IPS-NIHi7 (cell line): ENCODE results near the gene CBFA2T2.

Source experiments
- DNase-seq: peaks from one replicate; pipeline ENCODE4 v3.0.0; 2012; ENCODE audit warnings: mixed read lengths; ENCODE audit errors: extremely low spot score

Gene CBFA2T2

DNA sequence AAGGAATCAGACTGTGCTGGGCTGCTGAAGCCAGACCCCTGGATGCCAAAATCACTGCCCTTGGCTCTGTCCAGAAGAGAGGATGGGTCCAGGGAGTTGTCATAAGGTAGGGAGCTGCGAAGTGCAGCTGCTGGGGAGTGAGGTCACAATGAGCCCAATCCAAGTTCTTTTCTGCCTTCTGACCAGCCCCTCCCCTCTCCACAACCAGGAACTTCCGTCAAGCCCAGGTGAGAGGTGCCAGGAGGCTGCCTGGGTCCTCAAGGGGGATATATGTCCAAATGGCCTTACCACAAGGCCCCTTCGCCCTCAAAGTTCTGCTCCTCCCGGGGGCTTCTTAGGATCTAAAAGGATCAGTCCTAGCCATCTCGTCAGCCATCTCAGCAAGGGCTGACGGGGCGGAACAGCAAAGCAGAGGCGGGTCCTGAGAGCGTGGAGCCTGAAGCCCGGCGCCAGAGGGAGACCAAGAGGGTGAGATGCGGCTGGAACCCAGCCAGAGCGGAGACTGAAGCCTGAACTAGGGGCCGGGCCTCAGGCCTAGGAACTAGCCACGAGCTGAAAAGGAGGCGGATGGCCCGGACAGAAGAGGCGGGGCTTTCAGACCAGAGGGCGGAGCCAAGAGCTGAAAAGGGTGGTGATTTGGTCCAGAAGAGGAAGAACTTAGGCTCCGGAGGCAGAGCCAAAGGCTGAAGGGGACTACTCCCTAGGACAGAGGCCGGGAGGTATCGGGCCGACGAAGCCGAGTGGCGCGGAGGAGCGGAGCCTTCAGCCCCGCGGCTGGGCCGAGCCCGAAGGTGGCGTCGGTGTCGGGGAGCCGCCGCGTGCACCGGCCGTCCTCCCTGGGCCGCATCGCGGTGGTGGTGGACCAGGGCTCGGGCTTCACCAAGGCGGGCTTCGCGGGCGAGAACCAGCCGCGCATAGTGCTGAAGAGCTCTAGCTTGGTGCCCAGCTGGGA lies 176.7 kb downstream of the CBFA2T2 start, which contains the start of gene ACTL10:
ACTL10 (plus strand) TSS at position 651 of the 952 bp plus-strand sequence. CDS start 555 bp downstream, outside the sequence.
- peak; percentile 94 for DNase-seq

DNA sequence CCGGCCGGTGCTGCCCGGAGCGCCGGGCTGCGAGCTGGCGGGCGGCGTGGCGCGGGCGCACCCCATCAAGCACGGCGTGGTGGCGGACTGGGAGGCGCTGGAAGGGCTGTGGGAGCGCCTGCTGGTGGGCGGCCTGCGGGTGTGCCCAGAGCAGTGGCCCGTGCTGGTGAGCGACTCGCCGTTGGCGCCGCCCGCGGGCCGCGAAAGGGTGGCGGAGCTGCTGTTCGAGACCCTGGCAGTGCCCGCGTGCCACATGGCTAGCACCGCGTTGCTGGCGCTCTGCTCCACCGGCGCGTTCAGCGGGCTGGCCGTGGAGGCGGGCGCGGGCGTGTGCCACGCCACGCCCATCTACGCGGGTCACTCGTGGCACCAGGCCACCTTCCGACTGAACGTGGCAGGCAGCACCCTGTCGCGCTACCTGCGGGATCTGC lies 177.4 kb downstream of the CBFA2T2 start:
- DNase-seq = no peak

DNA sequence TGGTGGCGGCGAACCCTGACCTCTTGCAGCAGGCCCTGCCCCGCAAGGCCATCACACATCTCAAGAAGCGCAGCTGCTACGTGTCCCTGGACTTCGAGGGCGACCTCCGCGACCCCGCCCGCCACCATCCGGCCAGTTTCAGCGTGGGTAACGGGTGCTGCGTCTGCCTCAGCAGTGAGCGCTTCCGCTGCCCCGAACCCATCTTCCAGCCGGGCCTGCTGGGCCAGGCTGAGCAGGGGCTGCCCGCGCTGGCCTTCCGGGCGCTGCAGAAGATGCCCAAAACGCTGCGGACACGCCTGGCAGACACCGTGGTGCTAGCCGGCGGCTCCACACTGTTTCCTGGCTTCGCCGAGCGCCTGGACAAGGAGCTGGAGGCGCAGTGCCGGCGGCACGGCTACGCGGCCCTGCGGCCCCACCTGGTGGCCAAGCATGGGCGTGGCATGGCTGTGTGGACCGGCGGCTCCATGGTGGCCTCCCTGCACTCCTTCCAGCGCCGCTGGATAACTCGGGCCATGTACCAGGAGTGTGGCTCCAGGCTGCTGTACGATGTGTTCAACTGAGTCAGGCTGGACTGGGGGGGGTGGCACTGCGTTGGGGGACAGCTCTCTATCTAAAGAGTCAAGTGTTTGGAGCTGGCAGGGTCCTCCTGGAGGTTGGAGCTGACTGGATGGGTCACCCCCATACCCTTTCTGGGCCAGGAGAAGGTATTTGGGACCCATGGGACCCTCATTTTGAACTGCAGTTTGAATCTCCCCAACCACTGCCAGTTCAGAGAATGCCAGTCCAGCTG lies 178.0 kb downstream of the CBFA2T2 start:
- peak; percentile 91 for DNase-seq

DNA sequence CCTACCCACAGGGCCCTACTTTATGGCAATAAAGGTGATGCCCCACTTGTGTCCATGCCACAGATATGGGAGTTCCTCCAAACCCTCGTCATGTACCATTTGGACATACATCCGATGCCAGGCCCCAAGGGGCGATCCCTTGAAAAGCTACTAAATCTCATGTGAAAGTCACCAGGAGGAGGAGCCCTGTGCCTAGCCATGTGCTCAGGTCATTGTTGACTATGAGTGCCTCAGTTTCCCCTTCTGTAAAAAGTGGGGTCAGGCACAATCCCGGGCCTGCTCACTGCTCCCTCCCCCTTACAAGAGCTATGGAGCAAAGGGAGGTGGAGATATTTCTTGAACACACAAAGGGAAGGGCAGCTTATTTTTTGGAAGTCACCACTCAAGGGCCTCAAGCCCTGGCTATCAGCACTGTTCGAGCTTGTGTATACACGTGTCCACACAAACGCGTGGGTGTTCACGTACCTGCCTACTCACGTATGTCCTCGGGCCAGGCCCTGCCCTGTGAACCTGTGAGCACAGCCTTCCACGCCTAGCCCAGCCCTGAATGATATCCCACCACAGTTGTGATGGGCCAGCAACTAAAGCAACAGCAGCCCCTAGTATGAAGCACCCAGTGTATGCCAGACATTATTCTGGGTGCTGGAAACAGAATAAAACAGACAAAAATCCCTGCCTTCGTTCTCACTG lies 178.7 kb downstream of the CBFA2T2 start:
- no peak for DNase-seq

DNA sequence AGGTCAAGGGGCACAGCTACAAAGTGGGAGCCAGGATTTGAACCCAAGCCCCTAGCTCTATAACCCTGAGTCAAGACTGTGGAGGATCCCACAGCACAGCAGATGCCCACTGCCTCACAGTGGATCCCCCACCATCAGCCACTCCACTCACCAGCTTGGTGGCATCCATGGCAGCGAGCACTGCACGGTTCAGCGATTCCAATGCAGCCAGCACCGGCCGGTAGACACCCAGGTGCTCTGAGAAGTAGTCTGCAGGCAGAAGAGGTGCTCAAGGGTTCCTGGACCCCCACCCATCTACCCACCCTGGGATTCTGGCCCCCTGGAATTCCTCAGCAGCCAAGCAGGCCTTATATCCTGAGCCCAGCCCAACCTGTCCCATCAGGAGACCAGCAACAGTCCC lies 179.3 kb downstream of the CBFA2T2 start:
- DNase-seq = no peak

DNA sequence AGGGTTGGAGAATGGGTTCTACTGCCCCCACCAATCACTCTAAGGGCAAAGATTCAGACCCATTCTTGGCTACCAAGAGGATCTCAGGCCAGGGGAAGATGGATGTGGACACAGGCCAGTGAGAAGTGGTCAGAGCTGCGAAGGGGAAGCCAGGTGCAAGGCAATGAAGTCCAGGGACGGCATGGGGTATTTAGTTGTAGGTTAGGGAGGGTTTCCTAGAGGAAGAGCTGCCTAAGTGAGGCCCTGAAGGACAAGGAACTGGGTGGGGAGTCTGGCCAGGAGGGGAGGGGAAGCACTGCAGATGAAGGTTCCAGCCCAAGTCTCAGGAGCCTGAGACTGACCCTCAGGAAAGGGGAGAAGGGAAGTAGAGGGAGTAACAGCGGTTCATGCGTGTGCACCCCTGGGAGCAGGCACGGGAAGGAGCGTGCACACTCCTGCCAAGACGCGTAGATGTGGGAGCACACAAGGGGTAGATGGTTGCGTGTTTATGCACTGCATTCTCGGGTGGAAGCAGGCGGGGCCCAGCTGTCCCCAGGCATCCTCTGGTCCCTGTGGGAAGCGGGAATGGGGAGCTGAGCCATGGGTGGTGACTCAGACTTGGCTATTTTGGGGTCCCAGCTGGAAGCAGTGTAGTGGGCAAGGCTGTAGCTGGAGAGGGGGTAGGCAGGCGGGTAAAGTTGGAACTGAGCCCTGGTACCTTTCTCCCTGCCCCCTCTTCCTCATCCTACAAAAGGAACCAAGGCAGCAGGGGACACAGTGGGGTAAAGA lies 180.2 kb downstream of the CBFA2T2 start:
- DNase-seq = no peak

DNA sequence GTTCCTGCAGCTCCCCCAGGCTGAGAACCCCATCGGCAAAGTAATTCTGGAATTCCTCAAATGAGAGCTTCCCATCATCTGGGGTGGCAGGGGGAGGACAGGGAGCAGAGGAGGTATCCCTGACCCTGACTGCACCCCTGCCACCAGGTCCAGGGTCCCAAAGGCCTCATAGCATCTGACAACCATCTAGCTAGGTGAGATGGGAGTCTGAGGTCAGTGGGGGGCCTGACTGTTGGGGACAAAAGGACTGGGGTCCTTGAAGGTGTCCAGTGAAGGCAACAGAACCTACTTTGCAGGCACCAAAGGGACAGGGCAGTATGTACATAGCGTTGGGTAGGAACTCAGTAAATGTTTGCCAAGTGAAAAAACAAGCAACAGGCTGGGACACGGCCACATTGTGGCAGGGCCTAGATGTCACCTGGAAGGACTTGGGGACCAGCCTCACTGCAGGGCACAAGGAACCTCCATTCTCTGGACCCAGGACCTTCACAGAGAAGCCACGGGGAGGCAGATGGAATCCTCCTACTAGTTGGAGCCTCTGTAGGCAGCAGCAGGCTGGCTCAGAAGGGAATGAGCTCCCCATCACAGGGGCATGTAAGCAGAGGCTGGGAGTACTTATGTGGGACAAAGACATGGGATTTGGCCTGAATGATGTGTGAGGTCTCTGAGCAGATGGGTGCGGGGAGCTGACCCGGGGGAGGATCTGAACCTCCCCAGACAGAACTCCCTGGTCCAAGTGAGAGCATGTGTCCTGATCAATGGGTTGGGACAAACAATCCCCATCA lies 181.0 kb downstream of the CBFA2T2 start:
- DNase-seq = no peak

DNA sequence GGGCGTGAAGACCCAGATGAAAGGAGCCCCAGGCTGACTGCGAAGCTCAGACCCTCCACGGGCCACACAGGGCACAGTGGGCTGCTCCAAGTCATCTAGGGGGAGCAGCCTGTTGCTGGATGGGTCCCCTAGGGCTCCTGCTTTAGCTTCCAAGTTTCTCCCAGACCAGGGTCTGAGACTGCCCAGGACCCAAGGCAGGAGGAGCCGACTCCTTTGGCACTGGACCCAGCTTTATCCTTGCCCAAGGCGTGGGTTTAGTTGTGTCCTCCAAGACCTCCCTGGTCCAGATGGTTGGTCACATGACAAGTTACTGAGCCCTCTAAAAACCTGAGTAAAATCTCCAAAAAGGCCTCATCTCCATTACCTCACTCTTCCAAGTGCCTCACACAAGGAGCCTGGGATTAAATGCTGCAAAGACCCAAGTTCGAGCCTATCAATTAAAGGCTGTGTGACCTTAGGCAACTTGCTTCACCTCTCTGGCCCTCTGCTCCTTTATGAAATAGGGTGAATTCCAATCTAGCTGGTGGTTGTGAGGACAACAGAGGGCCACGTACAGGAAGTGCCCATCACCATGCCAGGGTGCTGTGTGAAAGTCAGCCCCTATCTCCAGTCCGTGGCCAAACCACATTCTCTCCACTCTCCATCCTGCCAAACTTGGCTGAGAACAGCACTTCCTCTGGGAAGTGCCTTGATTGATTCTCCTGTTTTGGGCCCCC lies 181.8 kb downstream of the CBFA2T2 start:
- DNase-seq = no peak

DNA sequence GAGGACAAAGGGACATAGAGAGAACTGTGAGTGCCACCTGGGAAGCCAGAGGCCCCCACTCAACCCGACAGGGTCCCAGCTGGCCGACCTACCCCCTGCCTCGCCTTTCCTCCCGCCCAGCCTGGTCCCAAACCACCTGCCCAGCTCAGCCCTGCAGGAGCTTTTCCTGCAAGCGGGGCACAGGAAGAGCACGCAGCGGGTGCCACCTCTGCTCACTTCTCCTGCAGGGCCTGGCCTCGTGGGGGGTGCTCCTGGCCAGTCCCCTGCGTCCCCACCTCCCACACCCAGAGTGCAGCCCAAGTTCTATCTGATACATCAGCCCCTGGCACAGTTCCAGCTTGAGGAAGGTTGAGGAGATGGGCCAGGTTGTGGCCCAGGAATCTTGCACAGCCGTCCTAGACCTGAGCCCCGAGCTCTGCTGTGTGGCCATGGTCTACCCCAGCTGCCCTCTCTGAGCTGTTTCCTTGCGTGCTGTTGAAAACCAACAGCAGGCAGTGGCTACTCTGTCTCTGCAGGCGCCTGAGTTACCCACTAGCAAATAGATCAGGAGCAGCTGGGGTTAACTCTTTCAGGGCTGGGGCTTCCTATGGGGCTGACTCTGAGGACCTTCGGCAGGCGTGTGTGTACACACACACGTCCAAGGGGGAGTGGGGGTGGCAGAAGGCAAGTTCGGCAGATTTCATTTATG lies 182.7 kb downstream of the CBFA2T2 start:
- DNase-seq = no peak

DNA sequence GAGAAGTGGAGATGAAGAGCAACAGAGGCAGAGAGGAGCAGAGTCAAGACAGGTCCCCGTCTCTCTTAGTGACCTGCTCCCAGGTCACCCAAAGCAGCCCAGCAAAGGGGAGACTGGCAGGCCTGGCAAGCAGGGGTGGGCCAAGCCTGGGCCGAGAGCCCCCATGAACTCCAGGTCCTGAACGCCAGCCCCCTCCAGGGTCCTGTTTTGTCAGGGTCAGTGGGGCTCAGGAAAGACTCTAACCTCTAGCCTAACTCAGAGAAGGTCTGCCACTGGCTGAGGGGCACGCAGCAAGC lies 183.2 kb downstream of the CBFA2T2 start:
- no peak for DNase-seq

DNA sequence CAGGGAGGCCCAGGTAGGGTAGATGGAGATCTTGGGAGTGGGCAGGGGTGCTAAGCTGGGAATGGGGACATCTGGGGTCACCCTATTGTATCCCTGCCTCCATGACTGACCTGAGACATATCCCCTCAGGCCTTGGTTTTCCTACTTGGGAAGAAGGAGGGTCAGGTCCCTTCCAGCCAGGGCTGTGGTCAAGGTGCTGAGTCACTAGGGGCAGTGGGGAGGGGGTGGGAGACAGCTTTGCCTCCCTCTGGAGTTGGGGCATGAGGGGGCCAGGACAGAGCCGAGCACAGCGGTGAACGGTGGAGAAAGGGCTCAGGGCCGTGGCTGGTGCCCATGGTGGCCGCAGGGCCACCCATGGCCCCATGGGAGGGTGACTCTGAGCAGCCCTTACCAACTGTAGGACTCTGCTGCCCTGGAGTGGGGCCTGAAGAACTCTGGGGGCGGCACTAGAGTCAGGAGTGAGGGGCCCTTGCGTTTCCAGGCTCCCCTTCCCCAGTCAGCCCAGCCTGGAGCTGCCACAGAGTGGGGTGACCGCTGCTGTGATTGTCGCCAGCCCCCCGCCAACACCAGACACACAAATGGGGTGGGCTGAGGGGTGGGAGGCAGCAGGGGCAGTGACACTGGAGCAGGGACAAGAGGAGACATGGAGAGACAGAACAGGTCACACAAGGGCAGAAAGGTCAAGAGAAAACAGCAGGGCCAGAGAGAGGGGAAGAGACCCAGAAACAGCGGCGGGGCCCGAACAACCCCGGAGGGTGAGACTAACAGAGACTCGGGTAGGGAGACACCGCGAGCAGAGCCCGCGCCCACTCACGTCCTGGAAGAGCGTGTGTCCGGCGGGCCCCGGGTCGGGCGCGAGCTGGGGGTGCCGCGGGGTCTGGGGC lies 183.8 kb downstream of the CBFA2T2 start:
- DNase-seq = no peak

DNA sequence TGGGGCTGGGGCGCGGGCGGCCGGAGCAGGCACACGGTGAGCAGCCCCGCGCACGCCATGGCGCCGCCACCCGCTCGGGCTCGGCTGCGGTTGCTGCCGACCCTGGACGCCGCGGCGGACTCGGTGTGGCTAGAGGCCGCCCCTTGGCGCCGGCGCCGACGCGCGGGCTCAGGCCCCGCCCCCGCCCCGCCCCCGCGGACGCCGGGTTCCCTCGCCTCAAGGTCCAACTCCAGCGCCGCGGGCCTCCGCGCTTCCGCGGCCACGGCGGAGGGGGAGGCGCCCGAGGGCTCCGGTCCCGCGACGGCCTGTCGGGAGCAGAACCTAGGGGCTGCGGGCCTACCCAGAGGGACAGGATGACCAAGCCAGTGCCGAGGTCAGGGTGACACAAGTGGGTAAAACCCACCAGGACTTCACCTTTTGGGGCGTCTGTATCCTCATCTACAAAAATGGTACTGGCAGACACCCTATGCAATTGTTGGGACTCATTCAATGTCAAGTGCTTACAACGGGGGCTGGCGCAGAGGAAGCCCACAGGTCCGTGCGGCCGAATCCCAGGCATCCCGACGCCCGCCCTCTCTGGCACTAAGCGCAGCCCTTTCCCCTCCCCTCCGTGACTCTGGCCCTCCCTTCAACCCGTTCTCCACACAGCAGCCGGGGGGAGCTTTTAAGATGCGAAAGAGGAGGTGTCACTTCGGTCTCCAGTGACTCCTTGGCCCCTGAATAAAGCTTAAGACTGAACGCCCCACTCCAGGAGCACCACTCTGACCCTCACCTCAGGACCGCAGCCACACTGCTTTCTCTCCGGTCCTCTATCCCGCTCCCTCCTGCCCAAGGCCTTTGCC lies 184.6 kb downstream of the CBFA2T2 start, which contains the start of gene NECAB3:
NECAB3 (minus strand) TSS at position 135 of the 842 bp plus-strand sequence; CDS start at position 59, 76 bp downstream.
- DNase-seq = peak; percentile 88

DNA sequence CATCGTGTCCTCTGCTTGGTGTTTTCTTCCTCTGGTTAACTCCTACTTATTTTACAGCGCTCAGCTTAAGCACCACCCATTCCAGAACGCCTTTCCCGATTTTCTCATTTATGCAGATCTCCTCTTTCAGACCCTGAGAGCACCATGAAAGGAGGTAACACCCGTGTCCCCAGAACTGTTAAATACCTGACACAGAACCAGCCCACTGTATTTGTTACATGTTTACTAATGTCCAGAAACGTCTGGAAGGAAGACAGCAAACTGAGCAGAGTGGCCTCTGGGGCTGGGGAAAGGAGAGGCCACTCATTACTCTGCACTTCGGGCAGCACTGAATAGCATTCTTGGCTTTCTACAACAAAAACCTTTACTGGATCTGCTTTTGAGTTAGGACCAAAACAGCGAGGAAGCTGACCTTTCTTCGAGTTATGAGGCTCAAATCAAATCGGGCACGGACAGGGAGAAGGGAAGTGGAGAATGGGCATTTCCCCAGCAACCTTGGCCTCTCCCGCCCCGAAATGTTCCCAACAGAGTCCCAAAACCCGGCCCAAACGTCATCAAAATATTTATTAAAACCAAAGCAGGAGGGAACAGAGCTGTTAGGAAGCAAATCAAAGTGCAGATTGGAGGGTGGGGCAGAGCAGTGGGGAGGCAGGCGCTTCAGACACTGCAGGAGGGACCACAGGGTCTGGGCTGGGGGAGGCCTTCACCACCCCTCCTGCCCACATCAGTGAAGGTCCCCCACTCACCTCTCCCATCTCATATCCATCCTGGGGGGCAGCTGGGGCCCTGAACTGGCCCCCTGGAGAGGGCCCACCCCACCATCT lies 185.5 kb downstream of the CBFA2T2 start:
- DNase-seq = no peak

DNA sequence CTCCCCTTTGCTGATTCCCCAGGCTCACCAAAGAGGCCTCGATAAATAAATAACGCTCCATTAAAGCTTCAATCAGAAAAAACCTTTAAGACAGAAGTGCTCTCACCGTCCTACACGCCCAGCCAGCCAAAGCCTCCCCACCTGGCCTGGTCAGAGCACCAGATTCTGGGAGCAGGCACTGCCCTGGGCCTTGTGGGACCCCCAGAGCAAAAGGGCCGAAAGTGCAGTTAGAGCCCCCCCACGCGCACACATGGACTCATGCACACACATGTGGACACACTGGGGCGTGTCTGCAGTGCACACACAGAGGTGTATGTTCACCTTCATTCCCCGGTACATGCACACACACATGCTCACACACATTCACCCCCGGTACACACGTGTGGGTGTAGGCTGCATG lies 186.2 kb downstream of the CBFA2T2 start:
- DNase-seq = no peak

DNA sequence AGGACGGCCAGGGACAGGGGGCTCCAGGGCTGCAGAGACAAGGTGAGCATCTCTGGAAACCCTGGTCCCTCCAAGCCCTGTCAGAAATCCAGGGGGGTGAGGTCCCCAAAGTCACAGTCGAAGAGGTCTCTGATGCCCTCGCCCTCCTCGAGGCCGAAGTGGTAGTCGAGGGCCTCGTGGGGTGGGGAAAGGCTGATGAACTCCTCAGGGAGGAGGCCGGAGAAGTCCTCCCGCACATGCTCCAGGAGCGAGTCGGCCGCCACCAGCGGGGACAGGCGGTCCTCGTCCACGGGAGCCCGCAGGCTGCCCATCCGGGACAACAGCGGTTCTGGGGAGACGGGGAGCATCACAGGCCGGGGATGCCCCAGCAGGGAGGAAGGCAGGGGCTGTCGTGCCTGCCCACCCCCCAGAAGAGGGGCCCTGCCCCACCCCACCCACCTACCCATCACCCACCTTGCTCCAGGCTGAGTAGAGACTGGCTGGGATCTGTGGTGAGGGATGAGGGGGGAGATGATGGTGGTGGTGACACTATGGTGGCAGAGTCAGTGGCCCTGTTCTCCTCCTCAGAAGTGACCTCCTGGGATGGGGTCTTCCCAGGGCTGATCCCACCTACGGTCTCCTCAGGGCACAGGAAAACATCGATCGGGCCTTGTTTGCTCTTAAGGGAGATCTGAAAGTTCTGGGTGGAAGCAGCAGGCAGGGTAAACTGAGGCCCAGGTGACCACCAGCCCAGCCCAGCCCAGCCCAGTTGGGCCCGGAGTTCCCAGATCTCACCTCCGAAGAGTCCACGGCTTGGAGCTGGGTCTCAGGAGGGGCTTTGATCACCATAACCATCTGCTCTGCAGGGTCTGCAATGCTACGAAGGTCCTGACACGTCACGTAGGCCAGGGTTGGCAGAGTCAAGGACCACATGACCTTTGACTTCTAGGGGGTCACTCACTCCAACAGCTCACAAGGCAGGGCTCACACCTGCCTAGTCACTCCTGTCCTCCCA lies 187.1 kb downstream of the CBFA2T2 start:
- DNase-seq = no peak
